ENCODE measurements around the gene FPR2.

FPR2 gene

GRCh38 chr19:51793994-51794393, 33.0 kb downstream of the FPR2 start:
- 72 to 85% methylated on average over 2 of the region's 2 CpGs for WGBS, 2 experiments
- peaks cover 6% of the 10 kb centered on the region for H3K9me3 ChIP-seq (ENCODE audit: control insufficient read depth, low read length)

GRCh38 chr19:51794885-51795490, 34.0 kb downstream of the FPR2 start, which contains the start of gene FPR3:
Gene FPR3, plus strand, starts transcription at chr19:51795157. Its CDS starts 28,592 bp downstream, at chr19:51823749.
- Histone ChIP-seq H3K4me1 (ENCODE audit: control insufficient read depth, insufficient read depth, low read length) (no peaks in the 10 kb centered on the region), H3K27me3 (ENCODE audit: control insufficient read depth, insufficient read depth, low read length, poor library complexity, severe bottlenecking) (no peaks in the 10 kb centered on the region), H3K4me3 (ENCODE audit: insufficient read depth, low read depth, low read length) (no peak within 1 kb of the TSS), H3K36me3 (ENCODE audit: control insufficient read depth, insufficient read depth, low read length) (no peaks in the 10 kb centered on the region), H3K27ac (ENCODE audit: insufficient read depth, low read depth, low read length, poor library complexity, severe bottlenecking) (no peak within 1 kb of the TSS), H3K9me3 (ENCODE audit: control insufficient read depth, low read length) (peaks cover 6% of the 10 kb centered on the region)
- WGBS, 2 experiments, result 59% methylated on average over 2 of the region's 2 CpGs; no CpG with 5 or more reads in 1 of the 2 experiments

More at GRCh38 chr19:51793994-51794393, 33.0 kb downstream of the FPR2 start:
- Histone ChIP-seq H3K4me3 (ENCODE audit: insufficient read depth, low read depth, low read length) (no peak overlapping the region), H3K36me3 (ENCODE audit: control insufficient read depth, insufficient read depth, low read length) (no peaks in the 10 kb centered on the region), H3K27ac (ENCODE audit: insufficient read depth, low read depth, low read length, poor library complexity, severe bottlenecking) (no peak overlapping the region), H3K27me3 (ENCODE audit: control insufficient read depth, insufficient read depth, low read length, poor library complexity, severe bottlenecking) (no peaks in the 10 kb centered on the region), H3K4me1 (ENCODE audit: control insufficient read depth, insufficient read depth, low read length) (no peaks in the 10 kb centered on the region)

- Histone ChIP-seq H3K4me3 (ENCODE audit: insufficient read depth, low read depth, low read length) (no peak overlapping the region), H3K36me3 (ENCODE audit: control insufficient read depth, insufficient read depth, low read length) (no peaks in the 10 kb centered on the region), H3K27ac (ENCODE audit: insufficient read depth, low read depth, low read length, poor library complexity, severe bottlenecking) (no peak overlapping the region), H3K27me3 (ENCODE audit: control insufficient read depth, insufficient read depth, low read length, poor library complexity, severe bottlenecking) (no peaks in the 10 kb centered on the region), H3K4me1 (ENCODE audit: control insufficient read depth, insufficient read depth, low read length) (no peaks in the 10 kb centered on the region), H3K9me3 (ENCODE audit: control insufficient read depth, low read length) (peaks cover 6% of the 10 kb centered on the region)
- WGBS, 2 experiments, result 83 to 84% methylated on average over 8 of the region's 8 CpGs
Measured at GRCh38 chr19:51796195-51796679, 35.3 kb downstream of the FPR2 start.

- Histone ChIP-seq H3K4me3 (ENCODE audit: insufficient read depth, low read depth, low read length) (no peak overlapping the region), H3K4me1 (ENCODE audit: control insufficient read depth, insufficient read depth, low read length) (no peaks in the 10 kb centered on the region), H3K9me3 (ENCODE audit: control insufficient read depth, low read length) (peaks cover 6% of the 10 kb centered on the region), H3K27me3 (ENCODE audit: control insufficient read depth, insufficient read depth, low read length, poor library complexity, severe bottlenecking) (no peaks in the 10 kb centered on the region), H3K36me3 (ENCODE audit: control insufficient read depth, insufficient read depth, low read length) (no peaks in the 10 kb centered on the region), H3K27ac (ENCODE audit: insufficient read depth, low read depth, low read length, poor library complexity, severe bottlenecking) (no peak overlapping the region)
- WGBS, 2 experiments, result 72 to 92% methylated on average over 2 to 4 of the region's 5 CpGs
Measured at GRCh38 chr19:51797480-51797879, 36.5 kb downstream of the FPR2 start.

- H3K4me3 ChIP-seq (ENCODE audit: insufficient read depth, low read depth, low read length), result no peak overlapping the region
- H3K27me3 ChIP-seq (ENCODE audit: control insufficient read depth, insufficient read depth, low read length, poor library complexity, severe bottlenecking), result no peaks in the 10 kb centered on the region
- H3K27ac ChIP-seq (ENCODE audit: insufficient read depth, low read depth, low read length, poor library complexity, severe bottlenecking), result no peak overlapping the region
- WGBS, 2 experiments, result 79 to 88% methylated on average over 3 of the region's 3 CpGs
- H3K4me1 ChIP-seq (ENCODE audit: control insufficient read depth, insufficient read depth, low read length), result no peaks in the 10 kb centered on the region
- H3K36me3 ChIP-seq (ENCODE audit: control insufficient read depth, insufficient read depth, low read length), result no peaks in the 10 kb centered on the region
- H3K9me3 ChIP-seq (ENCODE audit: control insufficient read depth, low read length), result peaks cover 6% of the 10 kb centered on the region
Measured at GRCh38 chr19:51798062-51798461, 37.1 kb downstream of the FPR2 start.

GRCh38 chr19:51799034-51799773, 38.2 kb downstream of the FPR2 start:
- 90 to 91% methylated on average over 20 of the region's 20 CpGs for WGBS, 2 experiments
- Histone ChIP-seq H3K36me3 (ENCODE audit: control insufficient read depth, insufficient read depth, low read length) (no peaks in the 10 kb centered on the region), H3K4me3 (ENCODE audit: insufficient read depth, low read depth, low read length) (no peak overlapping the region), H3K4me1 (ENCODE audit: control insufficient read depth, insufficient read depth, low read length) (no peaks in the 10 kb centered on the region), H3K27me3 (ENCODE audit: control insufficient read depth, insufficient read depth, low read length, poor library complexity, severe bottlenecking) (no peaks in the 10 kb centered on the region), H3K9me3 (ENCODE audit: control insufficient read depth, low read length) (peaks cover 6% of the 10 kb centered on the region), H3K27ac (ENCODE audit: insufficient read depth, low read depth, low read length, poor library complexity, severe bottlenecking) (no peak overlapping the region)

GRCh38 chr19:51799774-51800472, 38.9 kb downstream of the FPR2 start:
- Histone ChIP-seq H3K27ac (ENCODE audit: insufficient read depth, low read depth, low read length, poor library complexity, severe bottlenecking) (no peak overlapping the region), H3K9me3 (ENCODE audit: control insufficient read depth, low read length) (peaks cover 5% of the 10 kb centered on the region), H3K36me3 (ENCODE audit: control insufficient read depth, insufficient read depth, low read length) (no peaks in the 10 kb centered on the region), H3K4me3 (ENCODE audit: insufficient read depth, low read depth, low read length) (no peak overlapping the region), H3K4me1 (ENCODE audit: control insufficient read depth, insufficient read depth, low read length) (no peaks in the 10 kb centered on the region), H3K27me3 (ENCODE audit: control insufficient read depth, insufficient read depth, low read length, poor library complexity, severe bottlenecking) (no peaks in the 10 kb centered on the region)
- WGBS, 2 experiments, result 89 to 91% methylated on average over 13 of the region's 13 CpGs

GRCh38 chr19:51800473-51801244, 39.7 kb downstream of the FPR2 start:
- no peaks in the 10 kb centered on the region for H3K36me3 ChIP-seq (ENCODE audit: control insufficient read depth, insufficient read depth, low read length)
- no peak overlapping the region for H3K4me3 ChIP-seq (ENCODE audit: insufficient read depth, low read depth, low read length)
- 85 to 92% methylated on average over 6 of the region's 7 CpGs for WGBS, 2 experiments
- peaks cover 3% of the 10 kb centered on the region for H3K9me3 ChIP-seq (ENCODE audit: control insufficient read depth, low read length)
- no peak overlapping the region for H3K27ac ChIP-seq (ENCODE audit: insufficient read depth, low read depth, low read length, poor library complexity, severe bottlenecking)
- H3K27me3 ChIP-seq (ENCODE audit: control insufficient read depth, insufficient read depth, low read length, poor library complexity, severe bottlenecking), result no peaks in the 10 kb centered on the region
- no peaks in the 10 kb centered on the region for H3K4me1 ChIP-seq (ENCODE audit: control insufficient read depth, insufficient read depth, low read length)

GRCh38 chr19:51802775-51803174, 41.8 kb downstream of the FPR2 start:
- Histone ChIP-seq H3K4me3 (ENCODE audit: insufficient read depth, low read depth, low read length) (no peak overlapping the region), H3K36me3 (ENCODE audit: control insufficient read depth, insufficient read depth, low read length) (no peaks in the 10 kb centered on the region), H3K9me3 (ENCODE audit: control insufficient read depth, low read length) (peaks cover 3% of the 10 kb centered on the region), H3K27me3 (ENCODE audit: control insufficient read depth, insufficient read depth, low read length, poor library complexity, severe bottlenecking) (no peaks in the 10 kb centered on the region), H3K4me1 (ENCODE audit: control insufficient read depth, insufficient read depth, low read length) (no peaks in the 10 kb centered on the region), H3K27ac (ENCODE audit: insufficient read depth, low read depth, low read length, poor library complexity, severe bottlenecking) (no peak overlapping the region)
- 53 to 73% methylated on average over 1 of the region's 2 CpGs for WGBS, 2 experiments

Measured in ectodermal cell (in vitro differentiated cells).